K562 (cell line): ENCODE data around the gene NEURL1B. TPM values are rescaled to one million over a fixed set of nuclear protein-coding genes. Genes with fewer than 3 reads are reported as not detected.

Source experiments
- FOXO4 ChIP-seq: fragments of 450-650 bp; formaldehyde crosslinking; IDR thresholded peaks from 2 replicates; pipeline ENCODE4 v1.4.0; 2020; ENCODE audit warnings: mild to moderate bottlenecking, moderate library complexity
- IRF1 ChIP-seq: sonication (generic); formaldehyde crosslinking; IDR thresholded peaks from 2 replicates; pipeline ENCODE4 v1.8.0; 2022; ENCODE audit warnings: missing genetic modification reagents, mild to moderate bottlenecking, borderline replicate concordance
- MIER1 ChIP-seq: fragments of 450-650 bp; IDR thresholded peaks from 2 replicates; pipeline ENCODE4 v1.6.1; 2016; ENCODE audit warnings: antibody characterized with exemption, mild to moderate bottlenecking, low read depth
- NCOA1 ChIP-seq: fragments of 450-650 bp; IDR thresholded peaks from 2 replicates; pipeline ENCODE4 v1.6.1; 2016; ENCODE audit warnings: low read depth
- SRSF3 ChIP-seq: fragments of 200-400 bp; formaldehyde crosslinking; IDR thresholded peaks from 2 replicates; pipeline ENCODE4 v1.6.1; 2016; ENCODE audit warnings: mild to moderate bottlenecking, low read length, moderate library complexity; ENCODE audit not compliant: insufficient read depth
- ZFP91 ChIP-seq: sonication (generic); formaldehyde crosslinking; IDR thresholded peaks from 2 replicates; pipeline ENCODE4 v1.8.0; 2022; ENCODE audit warnings: mild to moderate bottlenecking, missing genetic modification reagents
- ZNF644 ChIP-seq: fragments of 200-800 bp; sonication (Bioruptor generic); IDR thresholded peaks from 2 replicates; pipeline ENCODE4 v1.6.1; 2016; ENCODE audit warnings: low read depth, missing genetic modification characterization, missing compliant biosample characterization
- polyA plus RNA-seq, 8 experiments: library from polyadenylated mRNA; depleted of rRNA in 4 of 8; stranded (reverse) in 5 of 8; unstranded in 3 of 8; fragments of >200 nt; fragmentation: Nextera tagmentation in 2 of 8; fragmentation: Illumina TruSeq in 1 of 8; extraction: Ambion mirVana in 2 of 8; extraction: Trizol in 1 of 8; gene quantifications; 2 replicates each; pipeline versions ENCODE4 v1.2.1 to v1.2.3, GENCODE V29; 2011 to 2014; ENCODE audit warnings: inconsistent platforms in 1 of 8, missing spikeins in 1 of 8
- total RNA-seq, 7 experiments: library from RNA; depleted of rRNA in 6 of 7; stranded (reverse); fragments of >200 nt in 6 of 7; fragmentation: Illumina TruSeq in 2 of 7; extraction: Trizol in 2 of 7; gene quantifications; 2 replicates each; pipeline versions ENCODE4 v1.2.1 to v1.2.3, GENCODE V29; 2011 to 2021; ENCODE audit warnings: low replicate concordance in 1 of 7

NEURL1B gene
- total and polyA plus RNA-seq, 9 of the 15 experiments (the other 6 are each of a cell fraction or from before 2014, with no cell fraction given), result 0.04 TPM; not detected in 8

GRCh38 chr5:172727551-172727950 lies 86.5 kb downstream of the NEURL1B start (continued):
- no peak for TF ChIP-seq IRF1 (CRISPR knock-in tag)
- no peak for TF ChIP-seq NCOA1
- TF ChIP-seq ZFP91 (CRISPR knock-in tag), result no peak
- no peak for TF ChIP-seq SRSF3
- no peak for TF ChIP-seq MIER1
- no peak for TF ChIP-seq ZNF644 (tag)
- no peak for TF ChIP-seq FOXO4
